ENCODE data around the gene F2RL2.
"Not testable (repeated sequence)": the region's sequence is repeated elsewhere in the genome, so short reads cannot be mapped to it uniquely, and the experiment has no call there.

The F2RL2 gene

DNA sequence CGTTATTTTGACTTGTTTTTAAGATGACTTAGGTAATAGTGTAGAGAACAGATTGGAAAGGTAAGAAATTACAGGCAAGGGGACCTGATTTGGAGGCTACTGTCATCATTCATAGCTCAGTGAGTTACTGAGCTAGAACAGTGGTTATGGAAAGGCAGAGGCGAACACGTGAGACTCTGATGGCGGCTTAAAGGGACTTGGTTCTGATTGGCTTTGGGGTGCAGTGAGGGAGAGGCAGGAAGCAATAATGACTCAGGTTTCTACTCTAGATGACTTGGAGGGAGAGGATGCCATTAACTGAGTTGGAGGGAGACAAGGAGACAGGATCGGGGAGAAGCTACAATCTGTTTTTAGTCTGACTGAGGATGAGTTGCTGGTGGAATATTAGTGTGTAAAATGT is 3.0 kb downstream of the F2RL2 start:
- no peak for DNase-seq

GRCh38 chr5:76617675-76618074 is 5.5 kb downstream of the F2RL2 start:
- no peak for DNase-seq

DNA sequence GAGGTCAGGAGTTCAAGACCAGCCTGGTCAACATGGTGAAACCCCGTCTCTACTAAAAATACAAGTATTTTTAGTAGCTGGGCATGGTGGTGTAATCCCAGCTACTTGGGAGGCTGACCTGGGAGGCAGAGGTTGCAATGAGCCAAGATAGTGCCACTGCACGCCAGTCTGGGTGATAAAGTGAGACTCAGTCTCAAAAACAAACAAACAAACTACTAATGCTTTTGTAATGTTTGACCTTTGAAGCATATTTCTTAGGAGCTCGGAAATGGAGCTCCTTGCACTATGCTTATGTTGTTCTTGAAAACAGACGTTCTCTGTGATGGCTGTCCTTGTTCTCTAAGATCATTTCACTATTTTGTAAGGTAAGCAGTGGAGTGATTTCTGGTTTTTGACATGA is 6.0 kb downstream of the F2RL2 start:
- DNase-seq, result no peak

GRCh38 chr5:76616206-76616605 is 7.0 kb downstream of the F2RL2 start:
- no peak for DNase-seq

- no peak for DNase-seq
Measured at GRCh38 chr5:76615759-76616158, 7.4 kb downstream of the F2RL2 start.

GRCh38 chr5:76612942-76613341 is 10.3 kb downstream of the F2RL2 start:
- no peak for DNase-seq

DNA sequence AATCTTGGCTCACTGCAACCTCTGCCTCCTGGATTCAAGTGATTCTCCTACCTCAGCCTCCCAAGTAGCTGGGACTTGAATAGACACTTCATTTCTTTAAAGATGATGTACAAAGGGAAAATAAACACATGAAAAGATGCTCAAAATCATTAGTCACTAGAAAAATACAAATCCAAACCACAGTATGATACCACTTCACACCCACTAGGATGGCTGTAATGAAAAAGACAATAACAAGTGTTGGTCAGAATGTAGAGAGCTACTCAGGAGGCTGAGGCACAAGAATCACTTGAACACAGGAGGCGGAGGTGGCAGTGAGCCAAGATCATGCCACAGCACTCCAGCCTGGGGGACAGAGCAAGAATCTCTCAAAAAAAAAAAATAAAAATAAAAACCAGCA is 13.0 kb downstream of the F2RL2 start:
- no peak for DNase-seq

DNA sequence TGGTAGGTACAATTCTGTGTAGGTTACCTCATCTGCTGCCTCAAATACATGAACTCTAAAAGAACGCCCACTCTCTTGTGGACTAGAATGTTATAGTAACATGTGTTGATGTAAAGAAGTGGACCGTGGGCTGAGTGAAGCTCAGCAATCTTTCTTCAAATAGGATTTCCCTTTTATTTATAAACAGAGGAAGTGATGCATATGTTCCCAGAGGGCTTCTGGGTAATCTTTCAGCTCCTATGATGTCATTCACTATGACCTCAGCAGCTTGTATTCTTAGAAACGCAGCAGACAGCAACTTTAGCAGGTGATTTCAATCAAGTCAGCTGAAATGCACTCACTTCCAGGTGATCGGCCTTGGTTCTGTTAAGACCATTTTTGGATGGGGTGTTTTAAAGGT is 14.4 kb downstream of the F2RL2 start:
- no peak for DNase-seq

DNA sequence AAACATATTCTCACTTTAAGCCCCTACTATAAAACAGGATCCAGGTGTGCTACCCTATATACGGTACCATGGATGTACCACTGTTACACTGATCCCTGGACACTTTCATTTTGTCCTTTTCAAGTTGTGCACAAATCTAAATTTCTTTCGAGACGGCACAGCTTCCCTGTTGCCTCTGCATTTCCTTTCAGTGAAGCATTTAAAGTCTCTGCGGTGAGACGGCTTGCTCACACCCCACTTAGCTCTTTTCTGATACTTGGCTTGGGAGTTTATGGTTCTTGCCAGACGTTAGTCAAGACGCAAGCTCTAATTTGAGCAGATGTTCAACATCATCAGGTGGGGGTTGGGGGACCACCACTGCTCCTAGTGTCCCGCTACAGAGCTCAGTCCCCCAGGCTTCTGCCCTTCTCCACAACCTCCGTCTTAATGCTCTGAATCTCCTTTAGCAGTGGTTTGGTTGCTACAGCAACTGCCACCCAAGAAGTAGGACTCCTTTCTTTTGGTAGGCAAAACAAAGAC is 15.8 kb downstream of the F2RL2 start:
- DNase-seq, result peak; percentile 71

- DNase-seq, result peak; percentile 10
Measured at GRCh38 chr5:76606701-76607100, 16.5 kb downstream of the F2RL2 start.

GRCh38 chr5:76604838-76605237 is 18.4 kb downstream of the F2RL2 start:
- no peak for DNase-seq

- DNase-seq, result not testable (repeated sequence)
Measured at GRCh38 chr5:76603991-76604390, 19.2 kb downstream of the F2RL2 start.

- no peak for DNase-seq
Measured at GRCh38 chr5:76602094-76602726, 21.0 kb downstream of the F2RL2 start.

- DNase-seq, result peak; percentile 54
Measured at GRCh38 chr5:76601470-76601869, 21.7 kb downstream of the F2RL2 start.

DNA sequence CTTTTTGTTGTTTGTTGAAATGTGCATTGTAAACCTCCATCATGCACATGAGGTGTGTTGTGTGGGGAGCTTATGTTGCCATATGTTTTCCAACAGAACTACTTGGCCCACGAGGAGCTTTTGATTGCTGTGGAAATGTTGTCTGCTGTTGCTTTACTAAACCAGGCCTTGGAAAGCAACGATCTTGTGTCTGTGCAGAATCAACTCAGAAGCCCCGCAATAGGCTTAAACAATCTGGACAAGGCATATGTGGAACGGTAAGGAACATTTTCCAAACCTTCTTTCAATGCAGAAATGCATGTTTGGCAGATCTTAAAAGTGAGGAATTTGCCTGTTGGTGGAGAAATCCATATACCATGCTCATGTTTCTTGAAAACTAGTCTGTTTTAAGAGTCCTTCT is 22.5 kb downstream of the F2RL2 start:
- DNase-seq, result no peak

DNA sequence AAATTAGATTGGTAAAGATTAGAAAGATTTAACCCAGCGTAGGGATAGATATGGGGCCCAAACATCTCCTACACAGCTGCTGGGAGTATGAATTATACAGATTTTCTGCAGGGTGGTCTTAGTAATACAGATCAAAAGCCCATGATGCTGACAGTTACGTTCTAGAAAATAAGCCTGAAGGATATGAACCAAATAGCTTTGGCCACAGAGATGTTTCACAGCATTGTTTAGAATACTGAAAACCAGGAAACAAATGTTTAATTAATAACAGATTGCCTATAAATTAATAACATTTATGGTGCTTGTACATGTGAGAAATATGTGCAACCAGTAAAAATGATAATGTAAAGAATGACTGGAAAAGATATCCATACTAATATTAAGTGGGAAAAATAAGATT is 24.7 kb downstream of the F2RL2 start:
- no peak for DNase-seq

GRCh38 chr5:76595755-76596481 is 27.3 kb downstream of the F2RL2 start:
- no peak for DNase-seq

DNA sequence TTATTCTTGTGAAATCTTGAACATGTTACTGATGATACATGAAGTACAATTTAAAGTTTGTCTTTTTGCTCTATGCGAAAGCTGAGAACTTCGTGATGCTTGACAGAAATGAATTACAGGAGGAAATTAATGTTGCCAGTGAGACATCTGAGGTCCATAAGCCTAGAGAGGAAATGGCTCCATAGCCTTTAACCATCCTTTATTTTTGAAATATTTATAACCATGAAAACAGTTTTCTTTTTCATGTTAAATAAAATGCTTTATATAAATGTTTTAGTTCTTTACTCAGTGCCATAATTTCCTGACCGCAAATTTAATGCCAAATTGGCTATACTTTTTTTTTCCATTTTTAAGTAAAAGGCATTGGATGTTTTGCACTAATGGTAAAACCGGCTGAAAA is 29.1 kb downstream of the F2RL2 start:
- no peak for DNase-seq

- no peak for DNase-seq
Measured at GRCh38 chr5:76592692-76593091, 30.5 kb downstream of the F2RL2 start.

- DNase-seq, result no peak
Measured at GRCh38 chr5:76591366-76591765, 31.8 kb downstream of the F2RL2 start.

DNA sequence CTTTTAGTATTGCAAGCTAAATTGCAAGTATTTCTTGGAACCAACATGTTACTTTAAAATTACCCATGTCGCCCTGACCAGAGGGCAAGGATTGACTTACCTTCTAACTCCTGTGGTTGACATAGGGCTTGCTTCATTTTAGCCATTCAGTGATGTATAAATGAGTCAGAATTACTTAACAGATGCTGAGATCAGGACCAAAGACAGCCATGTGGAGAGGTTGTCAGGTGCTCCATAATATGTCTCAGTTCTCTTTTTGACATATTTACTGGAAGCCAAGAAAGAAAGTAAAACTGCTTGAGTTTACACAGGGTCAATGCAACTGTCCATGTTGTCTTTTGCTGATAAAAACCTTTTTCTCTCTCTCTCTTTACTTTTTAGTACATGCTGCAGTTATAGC is 33.2 kb downstream of the F2RL2 start:
- DNase-seq, result no peak

GRCh38 chr5:76586531-76586930 is 36.7 kb downstream of the F2RL2 start:
- no peak for DNase-seq

DNA sequence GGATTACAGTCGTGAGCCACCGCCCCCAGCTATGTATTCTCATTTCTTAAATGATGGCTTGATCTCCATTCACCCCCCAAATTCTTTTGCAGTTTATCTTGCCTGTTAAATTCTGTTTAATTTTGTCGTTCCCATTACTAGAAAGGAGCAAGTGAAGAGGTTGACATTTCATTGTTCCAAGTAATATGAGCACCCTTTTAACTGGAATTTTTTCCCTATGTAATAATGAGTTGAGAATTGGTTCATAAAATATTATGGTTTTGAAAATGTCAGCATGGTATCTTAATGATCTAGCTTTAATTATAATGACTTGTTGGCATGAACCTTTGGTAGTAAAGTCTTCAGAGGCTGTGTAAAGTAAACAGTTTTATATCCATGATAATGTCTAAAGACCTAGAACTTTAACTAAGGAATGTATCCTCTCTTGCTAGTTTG is 37.4 kb downstream of the F2RL2 start:
- no peak for DNase-seq
